Small intestine (tissue), 7 donors: Measurements from ENCODE around the gene SIAE. TPM values are rescaled to one million over a fixed set of nuclear protein-coding genes. Genes with fewer than 3 reads are reported as not detected.
"Not testable (repeated sequence)": the region's sequence is repeated elsewhere in the genome, so short reads cannot be mapped to it uniquely, and the experiment has no call there.

Experiments
- DNase-seq, 2 donors: peaks; one replicate each; pipeline versions ENCODE4 v3.0.0 to v3.0.0-alpha.2; 2013
- FAIRE-seq: peaks from 2 replicates; lab custom pipeline; 2012; peaks lifted over from hg19 to GRCh38; lab: Jason Lieb, UNC
- H3K27ac ChIP-seq, 3 donors: one replicate each; pipeline ENCODE4 v1.5.1; 2013; ENCODE audit warnings: low read length in 2 of 3, mild to moderate bottlenecking in 2 of 3, control low read depth in 1 of 3, inconsistent platforms in 1 of 3, low read depth in 1 of 3, moderate library complexity in 1 of 3
- H3K27me3 ChIP-seq, 3 donors: one replicate each; pipeline ENCODE4 v1.6.1; 2013; ENCODE audit warnings: low read length in 3 of 3, inconsistent platforms in 1 of 3; ENCODE audit not compliant: control insufficient read depth in 3 of 3, insufficient read depth in 3 of 3
- H3K36me3 ChIP-seq, 3 donors: one replicate each; pipeline ENCODE4 v1.6.1; 2013; ENCODE audit warnings: low read length in 3 of 3, inconsistent platforms in 1 of 3, low read depth in 1 of 3, mild to moderate bottlenecking in 1 of 3, moderate library complexity in 1 of 3; ENCODE audit not compliant: control insufficient read depth in 3 of 3, insufficient read depth in 2 of 3
- H3K4me1 ChIP-seq, 3 donors: one replicate each; pipeline ENCODE4 v1.6.1; 2013; ENCODE audit warnings: low read length in 2 of 3, inconsistent platforms in 1 of 3, low read depth in 1 of 3, mild to moderate bottlenecking in 1 of 3, moderate library complexity in 1 of 3; ENCODE audit not compliant: control insufficient read depth in 3 of 3, insufficient read depth in 2 of 3
- H3K4me3 ChIP-seq, 3 donors: one replicate each; pipeline ENCODE4 v1.5.1; 2013; ENCODE audit warnings: low read length in 3 of 3, control low read depth in 1 of 3, inconsistent platforms in 1 of 3, low read depth in 1 of 3, mild to moderate bottlenecking in 1 of 3, moderate library complexity in 1 of 3
- H3K9me3 ChIP-seq, 2 donors: one replicate each; pipeline ENCODE4 v1.6.1; 2013; ENCODE audit warnings: low read depth in 1 of 2, low read length in 1 of 2; ENCODE audit not compliant: control insufficient read depth in 2 of 2, insufficient read depth in 1 of 2
- WGBS, 3 donors: extraction: QIAGEN DNeasy Blood & Tissue Kit; methylation state at CpG; one replicate each; pipeline ENCODE4 v1.1.7; 2013; 5-methylcytosine and 5-hydroxymethylcytosine counted together
- polyA plus RNA-seq, 4 donors: library from polyadenylated mRNA; stranded (reverse) in 3 of 4; unstranded in 1 of 4; fragments of 200-250 nt in 3 of 4; fragments of 120-200 nt in 1 of 4; gene quantifications; one replicate each; pipeline versions ENCODE4 v1.2.1 to v1.2.3, GENCODE V29; 2013
- donor health status: healthy with polysubstance abuse.
- donor health status: control.
- donor health status: control.
- donor health status: Bipolar disorder and iron deficiency.
- donor health status: healthy.

Gene SIAE
- polyA plus RNA-seq, 4 donors, result 4.1 to 68.9 (median 27.5) TPM

DNA sequence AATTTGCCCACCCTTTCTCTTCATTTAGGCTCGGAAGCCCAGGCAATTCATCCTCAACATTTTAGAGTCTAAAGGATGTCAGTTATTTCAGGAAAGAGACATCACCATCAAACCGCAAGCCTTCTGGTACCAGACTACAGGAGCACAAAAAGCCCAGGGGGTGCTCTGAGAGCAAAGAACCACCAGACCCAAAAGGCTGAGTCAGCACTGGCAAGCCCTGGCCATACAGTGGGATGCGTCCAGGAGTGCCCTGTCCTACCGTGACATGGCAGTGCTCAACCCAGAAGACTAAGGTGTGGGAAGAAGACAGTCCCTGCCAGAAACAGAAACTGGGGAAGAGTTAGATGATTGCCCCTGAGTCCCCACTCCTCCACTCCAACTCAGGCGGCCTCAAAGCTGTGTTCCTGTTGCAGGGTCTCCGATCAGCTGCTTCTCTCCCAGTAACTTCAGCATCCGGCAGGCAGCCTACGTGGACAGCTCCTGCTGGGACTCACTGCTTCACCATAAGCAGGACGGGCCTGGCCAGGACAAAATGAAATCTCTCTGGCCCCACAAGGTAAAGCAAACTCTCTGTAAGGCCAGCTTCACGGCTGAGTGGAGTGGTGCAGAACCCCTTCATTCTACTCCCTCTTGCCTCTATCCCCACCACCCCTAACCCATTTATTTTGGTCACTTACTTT is 60.8 kb downstream of the SIAE start:
- DNase-seq, result no peak
- H3K4me3 ChIP-seq, result no peak overlapping the region
- no peaks in the 10 kb centered on the region for H3K9me3 ChIP-seq
- H3K27me3 ChIP-seq, result peaks cover 0 to 13% (median 0%) of the 10 kb centered on the region in 3 donors
- no peaks in the 10 kb centered on the region for H3K4me1 ChIP-seq
- H3K36me3 ChIP-seq, result no peaks in the 10 kb centered on the region
- no peak overlapping the region for H3K27ac ChIP-seq
- 66 to 76% (median 72%) methylated on average over 10 of the region's 10 CpGs for WGBS, 3 donors
- FAIRE-seq, result no peak

DNA sequence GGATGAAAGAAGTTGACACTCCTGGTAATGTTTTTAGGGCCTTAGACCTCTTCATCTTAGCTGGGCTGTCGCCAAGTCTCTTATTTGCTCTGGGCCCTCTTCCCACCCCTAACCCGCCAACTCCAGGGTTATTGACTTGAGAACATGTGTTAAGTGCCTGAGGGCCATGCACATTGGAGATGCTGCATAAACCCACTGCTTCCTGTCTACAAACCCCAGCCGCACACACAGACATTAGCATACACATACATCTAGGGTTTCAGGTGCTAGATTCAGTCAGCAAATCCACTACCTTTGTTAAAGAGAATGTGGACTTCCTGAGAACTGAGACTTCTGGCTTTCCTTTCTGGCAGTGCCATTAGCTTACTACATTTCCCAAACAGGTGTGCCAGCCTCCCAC is 61.5 kb downstream of the SIAE start:
- Histone ChIP-seq H3K4me1 (no peaks in the 10 kb centered on the region), H3K36me3 (no peaks in the 10 kb centered on the region), H3K27ac (no peak overlapping the region), H3K9me3 (no peaks in the 10 kb centered on the region), H3K4me3 (no peak overlapping the region), H3K27me3 (peaks cover 0 to 13% (median 0%) of the 10 kb centered on the region in 3 donors)
- WGBS, 3 donors, result 53 to 56% (median 55%) methylated on average over 3 of the region's 3 CpGs
- no peak for FAIRE-seq
- peak in 1 of 2 donors; percentile 8 for DNase-seq

DNA sequence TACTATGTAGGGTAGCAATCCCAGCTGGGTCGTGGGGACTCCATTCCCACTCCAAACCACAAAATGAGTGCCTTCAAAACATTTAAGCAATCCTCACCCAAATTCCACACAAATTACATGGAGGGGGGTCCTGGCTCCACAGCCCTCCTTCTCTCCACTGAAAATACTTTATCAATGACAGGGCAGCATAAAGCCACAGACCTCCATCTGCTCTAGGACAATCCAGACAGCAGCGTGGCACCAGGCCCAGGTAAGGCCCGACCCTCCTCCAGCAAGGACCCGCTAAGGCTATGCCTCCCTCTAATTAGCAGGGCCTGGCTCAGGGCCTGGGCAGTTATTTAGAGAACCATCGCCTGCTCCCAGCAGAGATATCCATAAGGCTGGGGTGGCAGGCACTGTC is 62.5 kb downstream of the SIAE start, which contains the start of gene PANX3:
PANX3 (plus strand) TSS at position 365 of the 400 bp plus-strand sequence. CDS start 129 bp downstream, outside the sequence.
- no peaks in the 10 kb centered on the region for H3K36me3 ChIP-seq
- 68 to 75% (median 74%) methylated on average over 5 of the region's 5 CpGs for WGBS, 3 donors
- no peak within 1 kb of the TSS for H3K27ac ChIP-seq
- H3K9me3 ChIP-seq, result no peaks in the 10 kb centered on the region
- no peak for DNase-seq
- no peak within 1 kb of the TSS for H3K4me3 ChIP-seq
- peaks cover 0 to 13% (median 0%) of the 10 kb centered on the region in 3 donors for H3K27me3 ChIP-seq
- FAIRE-seq, result no peak
- H3K4me1 ChIP-seq, result no peaks in the 10 kb centered on the region

DNA sequence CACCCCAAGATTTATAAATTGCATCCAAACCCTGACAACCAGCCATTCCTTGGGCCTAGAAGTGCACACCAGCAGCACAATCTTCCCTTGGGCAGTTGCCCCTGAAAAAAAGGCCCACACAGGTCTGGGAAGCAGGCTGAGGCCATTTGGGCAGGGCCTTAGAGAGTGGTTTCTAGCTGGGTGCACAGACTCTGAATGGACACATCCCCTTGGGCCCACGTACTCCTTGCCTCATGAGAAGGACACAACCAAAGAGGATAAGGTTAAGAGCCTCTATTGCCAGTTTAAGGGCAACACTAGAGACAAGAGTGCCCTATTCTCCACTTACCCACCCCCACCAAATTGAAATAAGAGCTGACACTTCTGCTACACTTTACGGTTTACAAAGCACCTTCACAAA is 63.2 kb downstream of the SIAE start:
- Histone ChIP-seq H3K9me3 (no peaks in the 10 kb centered on the region), H3K36me3 (no peaks in the 10 kb centered on the region), H3K4me1 (no peaks in the 10 kb centered on the region), H3K27me3 (peaks cover 0 to 13% (median 0%) of the 10 kb centered on the region in 3 donors), H3K27ac (no peak overlapping the region), H3K4me3 (no peak overlapping the region)
- 83 to 93% (median 86%) methylated on average over 2 of the region's 2 CpGs for WGBS, 3 donors
- FAIRE-seq (no peak), DNase-seq (no peak)

DNA sequence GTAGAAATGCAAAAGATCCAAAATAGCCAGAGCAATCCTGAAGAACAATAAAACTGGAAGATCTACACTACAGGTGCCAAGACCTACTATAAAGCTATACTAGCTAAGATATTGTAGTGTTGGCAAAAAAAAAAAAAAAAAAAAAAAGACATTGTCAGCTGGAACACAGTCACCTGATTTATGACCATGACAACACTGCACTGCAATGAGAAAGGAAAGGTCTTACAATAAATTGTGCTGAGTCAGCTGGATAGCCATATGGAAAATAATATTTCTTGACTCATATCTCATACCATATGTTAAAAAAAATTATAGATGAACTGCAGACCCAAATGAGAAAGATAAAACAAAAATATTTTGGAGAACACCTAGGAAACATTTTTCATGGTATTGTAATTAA is 65.4 kb downstream of the SIAE start:
- H3K27ac ChIP-seq, result no peak overlapping the region
- H3K4me3 ChIP-seq, result no peak overlapping the region
- no peaks in the 10 kb centered on the region for H3K9me3 ChIP-seq
- FAIRE-seq (no peak), DNase-seq (peak; percentile 13 to 54)
- no peaks in the 10 kb centered on the region for H3K36me3 ChIP-seq
- H3K4me1 ChIP-seq, result no peaks in the 10 kb centered on the region
- H3K27me3 ChIP-seq, result peaks cover 0 to 7% (median 0%) of the 10 kb centered on the region in 3 donors

DNA sequence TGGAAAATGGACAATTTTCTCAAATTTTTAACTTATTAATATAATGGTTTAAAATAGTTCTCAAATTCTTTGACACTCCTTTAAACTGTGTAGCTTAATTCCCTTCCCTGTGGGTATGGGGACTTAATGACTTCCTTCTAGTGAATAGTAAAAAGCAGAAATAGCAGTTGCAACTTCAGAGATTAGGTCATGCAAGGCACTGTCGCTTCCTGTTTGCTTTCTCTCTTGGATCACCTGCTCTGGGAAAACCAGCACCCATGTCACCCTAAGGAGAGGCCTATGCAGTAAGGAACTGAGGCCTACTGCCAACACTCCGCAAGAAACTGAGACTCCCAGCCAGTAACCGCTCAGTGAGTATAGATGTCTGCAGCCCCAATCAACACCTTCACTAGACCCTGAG is 67.8 kb downstream of the SIAE start:
- no peaks in the 10 kb centered on the region for H3K9me3 ChIP-seq
- no peaks in the 10 kb centered on the region for H3K4me1 ChIP-seq
- H3K4me3 ChIP-seq, result no peak overlapping the region
- 70 to 85% (median 73%) methylated on average over 3 of the region's 3 CpGs for WGBS, 3 donors
- H3K36me3 ChIP-seq, result no peaks in the 10 kb centered on the region
- no peak overlapping the region for H3K27ac ChIP-seq
- DNase-seq (no peak), FAIRE-seq (no peak)
- H3K27me3 ChIP-seq, result no peaks in the 10 kb centered on the region

DNA sequence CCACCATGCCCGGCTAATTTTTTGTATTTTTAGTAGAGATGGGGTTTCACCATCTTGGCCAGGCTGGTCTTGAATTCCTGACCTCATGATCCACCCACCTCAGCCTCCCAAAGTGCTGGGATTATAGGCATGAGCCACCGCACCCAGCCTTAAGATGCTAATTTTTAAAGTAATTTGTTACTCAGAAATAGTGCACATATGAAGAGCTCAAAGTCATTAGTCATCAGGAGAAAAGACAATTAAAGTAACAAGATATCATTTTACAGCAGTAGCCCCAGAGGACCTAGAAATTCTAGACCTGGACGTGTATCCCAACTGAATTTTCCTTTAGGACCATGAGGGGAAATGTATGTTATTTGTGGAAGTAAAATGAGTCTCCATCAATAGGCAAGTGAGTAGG is 70.8 kb downstream of the SIAE start:
- WGBS, 3 donors, result 60 to 78% (median 70%) methylated on average over 3 of the region's 3 CpGs
- not testable (repeated sequence) for H3K36me3 ChIP-seq, DNase-seq, H3K27me3 ChIP-seq, H3K9me3 ChIP-seq, H3K4me1 ChIP-seq, H3K27ac ChIP-seq, FAIRE-seq, H3K4me3 ChIP-seq

DNA sequence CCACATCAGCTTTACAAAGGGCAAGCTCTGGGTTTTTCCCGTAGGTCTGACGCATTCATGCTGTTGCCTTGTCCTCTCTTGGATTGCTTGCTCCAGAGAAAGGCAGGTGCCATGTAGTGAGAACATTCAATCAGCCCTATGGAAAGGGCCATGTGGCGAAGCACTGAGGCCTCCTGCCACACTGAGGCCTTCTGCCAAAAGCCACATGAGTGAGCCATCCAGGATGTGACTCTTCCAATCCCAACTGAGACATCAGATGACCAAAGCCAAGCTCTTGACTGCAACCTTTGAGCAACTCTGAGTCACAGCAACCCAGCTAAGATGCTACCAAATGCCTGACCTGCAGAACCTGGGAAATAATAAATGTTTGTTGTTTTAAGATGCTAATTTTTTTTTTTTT is 71.3 kb downstream of the SIAE start:
- 68 to 88% (median 81%) methylated on average over 3 of the region's 3 CpGs for WGBS, 3 donors
- Histone ChIP-seq H3K27me3 (no peaks in the 10 kb centered on the region), H3K9me3 (no peaks in the 10 kb centered on the region), H3K27ac (no peak overlapping the region), H3K36me3 (no peaks in the 10 kb centered on the region), H3K4me3 (no peak overlapping the region), H3K4me1 (no peaks in the 10 kb centered on the region)
- DNase-seq (no peak), FAIRE-seq (no peak)
